NCI-H82 treated with DMSO at 0.1 percent for 48 hours (cell line): Measurements from ENCODE around the gene BDNF.
A peak's percentile ranks its signal among the peaks of the same experiment; 100 is the strongest.
"Not testable (repeated sequence)": the region's sequence is repeated elsewhere in the genome, so short reads cannot be mapped to it uniquely, and the experiment has no call there.

Experiments
- DNase-seq: peaks from one replicate; lab custom pipeline; 2025; ENCODE audit not compliant: unreplicated experiment; lab: John Stamatoyannopoulos, UW

Gene BDNF

GRCh38 chr11:27672836-27673464 is 27.3 kb downstream of the BDNF start:
- DNase-seq: no peak

- DNase-seq: not testable (repeated sequence)
Measured at GRCh38 chr11:27665508-27666101, 34.6 kb downstream of the BDNF start.

GRCh38 chr11:27663326-27663725 is 36.9 kb downstream of the BDNF start:
- no peak for DNase-seq

- no peak for DNase-seq
Measured at GRCh38 chr11:27660171-27660570, 40.1 kb downstream of the BDNF start.

- no peak for DNase-seq
Measured at GRCh38 chr11:27658535-27659236, 41.6 kb downstream of the BDNF start.

- DNase-seq: no peak
Measured at GRCh38 chr11:27656806-27657483, 43.3 kb downstream of the BDNF start.

- DNase-seq: no peak
Measured at GRCh38 chr11:27656320-27656719, 43.9 kb downstream of the BDNF start.

GRCh38 chr11:27653990-27654758 is 46.1 kb downstream of the BDNF start:
- DNase-seq: peak; percentile 47

- DNase-seq: no peak
Measured at GRCh38 chr11:27651711-27652110, 48.5 kb downstream of the BDNF start.

GRCh38 chr11:27650988-27651387 is 49.3 kb downstream of the BDNF start:
- DNase-seq: no peak

- no peak for DNase-seq
Measured at GRCh38 chr11:27649800-27650199, 50.5 kb downstream of the BDNF start.

GRCh38 chr11:27648840-27649239 is 51.4 kb downstream of the BDNF start:
- DNase-seq: no peak

GRCh38 chr11:27646051-27646818 is 54.0 kb downstream of the BDNF start:
- DNase-seq: no peak

GRCh38 chr11:27642954-27643353 is 57.3 kb downstream of the BDNF start:
- DNase-seq: no peak

- DNase-seq: no peak
Measured at GRCh38 chr11:27640954-27641353, 59.3 kb downstream of the BDNF start.

GRCh38 chr11:27635567-27636037 is 64.7 kb downstream of the BDNF start:
- no peak for DNase-seq

GRCh38 chr11:27634776-27635175 is 65.5 kb downstream of the BDNF start:
- not testable (repeated sequence) for DNase-seq

- DNase-seq: not testable (repeated sequence)
Measured at GRCh38 chr11:27634282-27634681, 66.0 kb downstream of the BDNF start.

- not testable (repeated sequence) for DNase-seq
Measured at GRCh38 chr11:27629023-27629422, 71.2 kb downstream of the BDNF start.

- DNase-seq: no peak
Measured at GRCh38 chr11:27627979-27628378, 72.3 kb downstream of the BDNF start.
